Panc1 (cell line): Measurements from ENCODE around the gene TMEM91.

Source experiments
- CTCF ChIP-seq: fragments of 450-650 bp; IDR thresholded peaks from 2 replicates; pipeline ENCODE4 v1.5.1; 2017; ENCODE audit warnings: mild to moderate bottlenecking
- TCF7L2 ChIP-seq: IDR thresholded peaks from 2 replicates; pipeline ENCODE4 v1.6.1; 2011; ENCODE audit warnings: mild to moderate bottlenecking, low read depth, low read length, inconsistent platforms

GRCh38 chr19:41332468-41332867, 43.9 kb upstream of the TMEM91 start:
- TF ChIP-seq CTCF (no peak), TCF7L2 (no peak)
